Measurements from ENCODE around the gene NAIF1.
"Not testable (repeated sequence)": the region's sequence is repeated elsewhere in the genome, so short reads cannot be mapped to it uniquely, and the experiment has no call there.

The NAIF1 gene

GRCh38 chr9:128078504-128079434 is 11.6 kb upstream of the NAIF1 start:
- no peak overlapping the region for H3K27ac ChIP-seq (ENCODE audit: low read depth, low read length)

GRCh38 chr9:128077847-128078503 is 10.9 kb upstream of the NAIF1 start:
- H3K36me3 ChIP-seq (ENCODE audit: insufficient read depth, low read length), result no peaks in the 10 kb centered on the region
- no peak overlapping the region for H2AFZ ChIP-seq (ENCODE audit: low read length, unreplicated experiment)
- H3K4me1 ChIP-seq (ENCODE audit: control insufficient read depth, insufficient read depth, low read length, unreplicated experiment), result peaks cover 45% of the 10 kb centered on the region
- H3K79me2 ChIP-seq (ENCODE audit: control insufficient read depth, insufficient read depth, low read length, unreplicated experiment), result peaks cover 49% of the 10 kb centered on the region
- H3K27ac ChIP-seq (ENCODE audit: low read depth, low read length), result no peak overlapping the region
- H3K27me3 ChIP-seq (ENCODE audit: insufficient read depth, low read length), result no peaks in the 10 kb centered on the region
- no peak overlapping the region for H3K4me3 ChIP-seq (ENCODE audit: low read depth, low read length)

More at GRCh38 chr9:128078504-128079434, 11.6 kb upstream of the NAIF1 start:
- Histone ChIP-seq H2AFZ (ENCODE audit: low read length, unreplicated experiment) (no peak overlapping the region), H3K4me3 (ENCODE audit: low read depth, low read length) (no peak overlapping the region), H3K4me1 (ENCODE audit: control insufficient read depth, insufficient read depth, low read length, unreplicated experiment) (peaks cover 39% of the 10 kb centered on the region), H3K79me2 (ENCODE audit: control insufficient read depth, insufficient read depth, low read length, unreplicated experiment) (peaks cover 45% of the 10 kb centered on the region), H3K27me3 (ENCODE audit: insufficient read depth, low read length) (no peaks in the 10 kb centered on the region), H3K36me3 (ENCODE audit: insufficient read depth, low read length) (no peaks in the 10 kb centered on the region)

- H2AFZ ChIP-seq (ENCODE audit: low read length, unreplicated experiment), result no peak overlapping the region
- H3K27me3 ChIP-seq (ENCODE audit: insufficient read depth, low read length), result no peaks in the 10 kb centered on the region
- H3K36me3 ChIP-seq (ENCODE audit: insufficient read depth, low read length), result no peaks in the 10 kb centered on the region
- H3K27ac ChIP-seq (ENCODE audit: low read depth, low read length), result peak overlapping the region; percentile 77
- H3K79me2 ChIP-seq (ENCODE audit: control insufficient read depth, insufficient read depth, low read length, unreplicated experiment), result peaks cover 75% of the 10 kb centered on the region
- peak overlapping the region; percentile 49; the same call in 1 of the 2 replicates for H3K4me3 ChIP-seq (ENCODE audit: low read depth, low read length)
- H3K4me1 ChIP-seq (ENCODE audit: control insufficient read depth, insufficient read depth, low read length, unreplicated experiment), result peaks cover 40% of the 10 kb centered on the region
These were observed 6.2 kb upstream of the NAIF1 start for GRCh38 chr9:128073253-128073886.

- Histone ChIP-seq H3K36me3 (ENCODE audit: insufficient read depth, low read length) (no peaks in the 10 kb centered on the region), H2AFZ (ENCODE audit: low read length, unreplicated experiment) (no peak overlapping the region), H3K4me1 (ENCODE audit: control insufficient read depth, insufficient read depth, low read length, unreplicated experiment) (peaks cover 30% of the 10 kb centered on the region), H3K79me2 (ENCODE audit: control insufficient read depth, insufficient read depth, low read length, unreplicated experiment) (peaks cover 69% of the 10 kb centered on the region), H3K27me3 (ENCODE audit: insufficient read depth, low read length) (no peaks in the 10 kb centered on the region), H3K27ac (ENCODE audit: low read depth, low read length) (peak overlapping the region; percentile 77), H3K4me3 (ENCODE audit: low read depth, low read length) (peak overlapping the region; percentile 49)
These were observed 5.3 kb upstream of the NAIF1 start for GRCh38 chr9:128072144-128073021.

- Histone ChIP-seq H3K4me3 (ENCODE audit: low read depth, low read length) (0 out of 2 replicates have a peak overlapping the region, but pooled peaks have one; percentile 49), H3K4me1 (ENCODE audit: control insufficient read depth, insufficient read depth, low read length, unreplicated experiment) (peaks cover 34% of the 10 kb centered on the region), H3K27ac (ENCODE audit: low read depth, low read length) (peak overlapping the region; percentile 77), H3K79me2 (ENCODE audit: control insufficient read depth, insufficient read depth, low read length, unreplicated experiment) (peaks cover 66% of the 10 kb centered on the region)
- not testable (repeated sequence) for H3K36me3 ChIP-seq (ENCODE audit: insufficient read depth, low read length); H2AFZ ChIP-seq (ENCODE audit: low read length, unreplicated experiment); H3K27me3 ChIP-seq (ENCODE audit: insufficient read depth, low read length)
These were observed 4.4 kb upstream of the NAIF1 start for GRCh38 chr9:128071475-128071874.

- H3K36me3 ChIP-seq (ENCODE audit: insufficient read depth, low read length), result no peaks in the 10 kb centered on the region
- H3K4me3 ChIP-seq (ENCODE audit: low read depth, low read length), result no peak overlapping the region
- H3K27me3 ChIP-seq (ENCODE audit: insufficient read depth, low read length), result no peaks in the 10 kb centered on the region
- H3K27ac ChIP-seq (ENCODE audit: low read depth, low read length), result no peak overlapping the region
- H3K4me1 ChIP-seq (ENCODE audit: control insufficient read depth, insufficient read depth, low read length, unreplicated experiment), result peaks cover 39% of the 10 kb centered on the region
- peaks cover 70% of the 10 kb centered on the region for H3K79me2 ChIP-seq (ENCODE audit: control insufficient read depth, insufficient read depth, low read length, unreplicated experiment)
- no peak overlapping the region for H2AFZ ChIP-seq (ENCODE audit: low read length, unreplicated experiment)
These were observed 3.8 kb upstream of the NAIF1 start for GRCh38 chr9:128070874-128071273.

- H2AFZ ChIP-seq (ENCODE audit: low read length, unreplicated experiment), result peak overlapping the region; percentile 46
- peaks cover 38% of the 10 kb centered on the region for H3K4me1 ChIP-seq (ENCODE audit: control insufficient read depth, insufficient read depth, low read length, unreplicated experiment)
These were observed 1.5 kb upstream of the NAIF1 start for GRCh38 chr9:128068386-128069205.

GRCh38 chr9:128067645-128068385 is 695 bp upstream of the NAIF1 start, which contains the start of gene SLC25A25:
SLC25A25 (plus strand) TSS chr9:128068232; CDS start chr9:128068320, 88 bp downstream.
- Histone ChIP-seq H2AFZ (ENCODE audit: low read length, unreplicated experiment) (peak within 1 kb of the TSS; percentile 92), H3K79me2 (ENCODE audit: control insufficient read depth, insufficient read depth, low read length, unreplicated experiment) (peaks cover 49% of the 10 kb centered on the region), H3K4me3 (ENCODE audit: low read depth, low read length) (peak within 1 kb of the TSS; percentile 94)

More at GRCh38 chr9:128068386-128069205, 1.5 kb upstream of the NAIF1 start:
- H3K27me3 ChIP-seq (ENCODE audit: insufficient read depth, low read length), result no peaks in the 10 kb centered on the region
- H3K79me2 ChIP-seq (ENCODE audit: control insufficient read depth, insufficient read depth, low read length, unreplicated experiment), result peaks cover 55% of the 10 kb centered on the region
- H3K27ac ChIP-seq (ENCODE audit: low read depth, low read length), result peak overlapping the region; percentile 23
- H3K36me3 ChIP-seq (ENCODE audit: insufficient read depth, low read length), result no peaks in the 10 kb centered on the region
- peak overlapping the region; percentile 94 for H3K4me3 ChIP-seq (ENCODE audit: low read depth, low read length)

More at GRCh38 chr9:128067645-128068385, 695 bp upstream of the NAIF1 start, which contains the start of gene SLC25A25:
- no peaks in the 10 kb centered on the region for H3K36me3 ChIP-seq (ENCODE audit: insufficient read depth, low read length)
- H3K4me1 ChIP-seq (ENCODE audit: control insufficient read depth, insufficient read depth, low read length, unreplicated experiment), result peaks cover 31% of the 10 kb centered on the region
- H3K27me3 ChIP-seq (ENCODE audit: insufficient read depth, low read length), result no peaks in the 10 kb centered on the region
- peak within 1 kb of the TSS; percentile 98 for H3K27ac ChIP-seq (ENCODE audit: low read depth, low read length)

All from ACC112 (cell line).